HepG2 (cell line): ENCODE results near the gene RNASE13. TPM values are rescaled to one million over a fixed set of nuclear protein-coding genes. Genes with fewer than 3 reads are reported as not detected.
A peak's percentile ranks its signal among the peaks of the same experiment; 100 is the strongest.

Source experiments
- FOXA1 ChIP-seq, 2 experiments: fragments of 450-650 bp in 1 of 2; sonication (generic) in 1 of 2; formaldehyde crosslinking in 1 of 2; IDR thresholded peaks; 2 replicates each; pipeline versions ENCODE4 v1.4.0 to v1.6.1; 2016 to 2020; ENCODE audit warnings: missing genetic modification reagents in 1 of 2
- FOXJ3 ChIP-seq: sonication (generic); formaldehyde crosslinking; IDR thresholded peaks from 2 replicates; pipeline ENCODE4 v1.4.0; 2020; ENCODE audit warnings: missing genetic modification reagents, mild to moderate bottlenecking, borderline replicate concordance
- GZF1 ChIP-seq: sonication (generic); formaldehyde crosslinking; IDR thresholded peaks from 2 replicates; pipeline ENCODE4 v1.5.1; 2020; ENCODE audit warnings: mild to moderate bottlenecking, missing genetic modification reagents
- MEIS2 ChIP-seq: sonication (generic); formaldehyde crosslinking; IDR thresholded peaks from 2 replicates; pipeline ENCODE4 v1.9.0; 2021; ENCODE audit warnings: mild to moderate bottlenecking, missing genetic modification reagents
- NKX3-1 ChIP-seq: sonication (generic); formaldehyde crosslinking; IDR thresholded peaks from 2 replicates; pipeline ENCODE4 v1.5.0; 2020; ENCODE audit warnings: missing genetic modification reagents
- ONECUT2 ChIP-seq: sonication (generic); formaldehyde crosslinking; IDR thresholded peaks from 2 replicates; pipeline ENCODE4 v1.4.0; 2020; ENCODE audit warnings: missing genetic modification reagents
- SOX5 ChIP-seq: IDR thresholded peaks from 2 replicates; pipeline ENCODE4 v1.6.1; 2016; ENCODE audit warnings: borderline replicate concordance
- SSRP1 ChIP-seq: IDR thresholded peaks from 2 replicates; pipeline ENCODE4 v1.6.1; 2016; ENCODE audit warnings: control low read depth
- ZBTB8A ChIP-seq: sonication (generic); formaldehyde crosslinking; IDR thresholded peaks from 2 replicates; pipeline ENCODE4 v1.4.0; 2020; ENCODE audit warnings: mild to moderate bottlenecking, low read depth, missing genetic modification reagents, borderline replicate concordance
- ZFP36L1 ChIP-seq: sonication (generic); formaldehyde crosslinking; IDR thresholded peaks from 2 replicates; pipeline ENCODE4 v1.8.0; 2022; ENCODE audit warnings: mild to moderate bottlenecking, missing genetic modification reagents, moderate library complexity
- ZMYM3 ChIP-seq: sonication (generic); formaldehyde crosslinking; IDR thresholded peaks from 2 replicates; pipeline ENCODE4 v1.5.1; 2020; ENCODE audit warnings: mild to moderate bottlenecking, missing genetic modification reagents
- ZNF205 ChIP-seq: IDR thresholded peaks from 2 replicates; pipeline ENCODE4 v1.6.1; 2018; ENCODE audit warnings: missing biosample characterization, missing genetic modification reagents
- ZNF230 ChIP-seq: sonication (generic); formaldehyde crosslinking; IDR thresholded peaks from 2 replicates; pipeline ENCODE4 v1.4.0; 2020; ENCODE audit warnings: mild to moderate bottlenecking, missing genetic modification reagents
- ZNF605 ChIP-seq: sonication (generic); formaldehyde crosslinking; IDR thresholded peaks from 2 replicates; pipeline ENCODE4 v1.8.0; 2022; ENCODE audit warnings: mild to moderate bottlenecking, missing genetic modification reagents
- ZNF607 ChIP-seq: sonication (generic); formaldehyde crosslinking; IDR thresholded peaks from 2 replicates; pipeline ENCODE4 v1.5.1; 2020; ENCODE audit warnings: missing genetic modification reagents, mild to moderate bottlenecking, borderline replicate concordance
- ZNF782 ChIP-seq: sonication (generic); formaldehyde crosslinking; IDR thresholded peaks from 2 replicates; pipeline ENCODE4 v1.4.0; 2020; ENCODE audit warnings: missing genetic modification reagents, mild to moderate bottlenecking, borderline replicate concordance
- ZNF788 ChIP-seq: sonication (generic); formaldehyde crosslinking; IDR thresholded peaks from 2 replicates; pipeline ENCODE4 v1.5.0; 2020; ENCODE audit warnings: mild to moderate bottlenecking, missing genetic modification reagents, borderline replicate concordance
- ZNF841 ChIP-seq: sonication (generic); formaldehyde crosslinking; IDR thresholded peaks from 2 replicates; pipeline ENCODE4 v1.8.1; 2023; ENCODE audit warnings: missing genetic modification reagents, borderline replicate concordance
- ZNF891 ChIP-seq: sonication (generic); formaldehyde crosslinking; IDR thresholded peaks from 2 replicates; pipeline ENCODE4 v1.5.0; 2020; ENCODE audit warnings: mild to moderate bottlenecking, missing genetic modification reagents
- polyA plus RNA-seq, 8 experiments: library from polyadenylated mRNA; depleted of rRNA in 3 of 8; stranded (reverse) in 7 of 8; unstranded in 1 of 8; fragments of >200 nt; fragmentation: Illumina TruSeq in 4 of 8; extraction: Trizol in 4 of 8; gene quantifications; 2 replicates each; pipeline versions ENCODE4 v1.2.1 to v1.2.3, GENCODE V29; 2011 to 2016; ENCODE audit warnings: low read depth in 4 of 8, missing spikeins in 1 of 8, mixed read lengths in 1 of 8; ENCODE audit not compliant: insufficient read depth in 1 of 8
- total RNA-seq, 5 experiments: library from RNA; depleted of rRNA; stranded (reverse); fragments of >200 nt; fragmentation: Illumina TruSeq; extraction: Trizol; gene quantifications; 2 replicates each; pipeline ENCODE4 v1.2.3, GENCODE V29; 2016; ENCODE audit warnings: low read depth in 1 of 5
- TF ChIP-seq, protein P1 (sequence below): sonication (generic); formaldehyde crosslinking; conservative IDR thresholded peaks from 2 replicates; pipeline ENCODE4 v1.4.0; 2020; ENCODE audit warnings: mild to moderate bottlenecking, missing genetic modification reagents, moderate library complexity
- TF ChIP-seq, protein P2 (sequence below): sonication (generic); formaldehyde crosslinking; IDR thresholded peaks from 2 replicates; pipeline ENCODE4 v1.4.0; 2020; ENCODE audit warnings: missing genetic modification reagents, mild to moderate bottlenecking, borderline replicate concordance
- TF ChIP-seq, protein P3 (sequence below): sonication (generic); formaldehyde crosslinking; IDR thresholded peaks from 2 replicates; pipeline ENCODE4 v1.5.0; 2020; ENCODE audit warnings: mild to moderate bottlenecking, missing genetic modification reagents

Gene RNASE13
- total and polyA plus RNA-seq, 2 of the 13 experiments (the other 11 are each of a cell fraction or from before 2014, with no cell fraction given): 1.0 TPM; not detected in 1

DNA sequence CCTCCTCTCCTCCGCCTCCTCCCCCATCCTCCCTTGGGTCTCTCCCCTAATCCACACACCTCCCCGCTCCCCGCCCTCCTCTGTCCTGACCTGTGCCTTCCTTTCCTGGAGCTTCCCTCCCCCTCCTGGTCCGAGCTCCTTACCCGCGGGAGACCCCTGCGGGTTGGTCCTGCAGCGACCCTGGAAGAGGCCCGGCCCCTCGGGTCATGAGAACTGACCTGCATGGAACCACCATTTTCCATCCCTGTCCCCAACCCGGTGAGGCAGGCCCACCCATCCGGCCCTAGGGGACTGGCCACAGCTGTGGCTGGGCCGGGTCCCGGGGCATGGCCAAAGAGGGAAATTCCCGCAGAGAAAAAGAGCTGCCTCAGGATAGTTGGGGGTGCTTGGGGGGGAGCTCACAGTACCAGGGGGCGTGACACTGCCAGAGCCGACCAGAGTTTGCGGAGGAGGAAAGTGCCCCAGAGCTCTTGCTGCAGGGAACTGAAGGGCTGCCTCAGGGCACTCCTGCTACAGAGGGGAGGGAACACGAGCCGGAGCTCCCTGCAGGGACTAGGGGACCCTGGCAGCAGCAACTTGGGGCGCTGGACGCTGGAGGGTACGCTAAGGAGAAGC, 36.1 kb upstream of the RNASE13 start (continued):
- TF ChIP-seq, protein P1, sequence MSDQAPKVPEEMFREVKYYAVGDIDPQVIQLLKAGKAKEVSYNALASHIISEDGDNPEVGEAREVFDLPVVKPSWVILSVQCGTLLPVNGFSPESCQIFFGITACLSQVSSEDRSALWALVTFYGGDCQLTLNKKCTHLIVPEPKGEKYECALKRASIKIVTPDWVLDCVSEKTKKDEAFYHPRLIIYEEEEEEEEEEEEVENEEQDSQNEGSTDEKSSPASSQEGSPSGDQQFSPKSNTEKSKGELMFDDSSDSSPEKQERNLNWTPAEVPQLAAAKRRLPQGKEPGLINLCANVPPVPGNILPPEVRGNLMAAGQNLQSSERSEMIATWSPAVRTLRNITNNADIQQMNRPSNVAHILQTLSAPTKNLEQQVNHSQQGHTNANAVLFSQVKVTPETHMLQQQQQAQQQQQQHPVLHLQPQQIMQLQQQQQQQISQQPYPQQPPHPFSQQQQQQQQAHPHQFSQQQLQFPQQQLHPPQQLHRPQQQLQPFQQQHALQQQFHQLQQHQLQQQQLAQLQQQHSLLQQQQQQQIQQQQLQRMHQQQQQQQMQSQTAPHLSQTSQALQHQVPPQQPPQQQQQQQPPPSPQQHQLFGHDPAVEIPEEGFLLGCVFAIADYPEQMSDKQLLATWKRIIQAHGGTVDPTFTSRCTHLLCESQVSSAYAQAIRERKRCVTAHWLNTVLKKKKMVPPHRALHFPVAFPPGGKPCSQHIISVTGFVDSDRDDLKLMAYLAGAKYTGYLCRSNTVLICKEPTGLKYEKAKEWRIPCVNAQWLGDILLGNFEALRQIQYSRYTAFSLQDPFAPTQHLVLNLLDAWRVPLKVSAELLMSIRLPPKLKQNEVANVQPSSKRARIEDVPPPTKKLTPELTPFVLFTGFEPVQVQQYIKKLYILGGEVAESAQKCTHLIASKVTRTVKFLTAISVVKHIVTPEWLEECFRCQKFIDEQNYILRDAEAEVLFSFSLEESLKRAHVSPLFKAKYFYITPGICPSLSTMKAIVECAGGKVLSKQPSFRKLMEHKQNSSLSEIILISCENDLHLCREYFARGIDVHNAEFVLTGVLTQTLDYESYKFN: peak; percentile 58
- TF ChIP-seq ZFP36L1 (CRISPR knock-in tag) (no peak), ZNF230 (CRISPR knock-in tag) (peak; percentile 76; the same call in 1 of the 2 replicates), ONECUT2 (CRISPR knock-in tag) (no peak), ZBTB8A (CRISPR knock-in tag) (no peak), GZF1 (CRISPR knock-in tag) (no peak), MEIS2 (no peak), NKX3-1 (CRISPR knock-in tag) (peak; percentile 53; the same call in 1 of the 2 replicates), ZNF788 (CRISPR knock-in tag) (peak; percentile 10; the same call in 1 of the 2 replicates), ZNF607 (CRISPR knock-in tag) (no peak; the same call in 1 of the 2 replicates), ZNF205 (no peak), ZNF605 (CRISPR knock-in tag) (peak; percentile 8; the same call in 1 of the 2 replicates), ZNF841 (CRISPR knock-in tag) (no peak), ZMYM3 (CRISPR knock-in tag) (peak; percentile 15; the same call in 1 of the 2 replicates), SOX5 (CRISPR knock-in tag) (no peak), FOXJ3 (peak; percentile 53; the same call in 1 of the 2 replicates), ZNF782 (0 out of 2 replicates have a peak, but pooled peaks have one; percentile 33), SSRP1 (CRISPR knock-in tag) (no peak), FOXA1 (IDR thresholded peaks at IDR 0.05) (no peak), FOXA1 (CRISPR knock-in tag; IDR thresholded peaks at IDR 0.05) (no peak), ZNF891 (CRISPR knock-in tag) (peak; percentile 92)
- TF ChIP-seq, protein P2, sequence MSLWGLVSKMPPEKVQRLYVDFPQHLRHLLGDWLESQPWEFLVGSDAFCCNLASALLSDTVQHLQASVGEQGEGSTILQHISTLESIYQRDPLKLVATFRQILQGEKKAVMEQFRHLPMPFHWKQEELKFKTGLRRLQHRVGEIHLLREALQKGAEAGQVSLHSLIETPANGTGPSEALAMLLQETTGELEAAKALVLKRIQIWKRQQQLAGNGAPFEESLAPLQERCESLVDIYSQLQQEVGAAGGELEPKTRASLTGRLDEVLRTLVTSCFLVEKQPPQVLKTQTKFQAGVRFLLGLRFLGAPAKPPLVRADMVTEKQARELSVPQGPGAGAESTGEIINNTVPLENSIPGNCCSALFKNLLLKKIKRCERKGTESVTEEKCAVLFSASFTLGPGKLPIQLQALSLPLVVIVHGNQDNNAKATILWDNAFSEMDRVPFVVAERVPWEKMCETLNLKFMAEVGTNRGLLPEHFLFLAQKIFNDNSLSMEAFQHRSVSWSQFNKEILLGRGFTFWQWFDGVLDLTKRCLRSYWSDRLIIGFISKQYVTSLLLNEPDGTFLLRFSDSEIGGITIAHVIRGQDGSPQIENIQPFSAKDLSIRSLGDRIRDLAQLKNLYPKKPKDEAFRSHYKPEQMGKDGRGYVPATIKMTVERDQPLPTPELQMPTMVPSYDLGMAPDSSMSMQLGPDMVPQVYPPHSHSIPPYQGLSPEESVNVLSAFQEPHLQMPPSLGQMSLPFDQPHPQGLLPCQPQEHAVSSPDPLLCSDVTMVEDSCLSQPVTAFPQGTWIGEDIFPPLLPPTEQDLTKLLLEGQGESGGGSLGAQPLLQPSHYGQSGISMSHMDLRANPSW (CRISPR knock-in tag): no peak
- TF ChIP-seq, protein P3, sequence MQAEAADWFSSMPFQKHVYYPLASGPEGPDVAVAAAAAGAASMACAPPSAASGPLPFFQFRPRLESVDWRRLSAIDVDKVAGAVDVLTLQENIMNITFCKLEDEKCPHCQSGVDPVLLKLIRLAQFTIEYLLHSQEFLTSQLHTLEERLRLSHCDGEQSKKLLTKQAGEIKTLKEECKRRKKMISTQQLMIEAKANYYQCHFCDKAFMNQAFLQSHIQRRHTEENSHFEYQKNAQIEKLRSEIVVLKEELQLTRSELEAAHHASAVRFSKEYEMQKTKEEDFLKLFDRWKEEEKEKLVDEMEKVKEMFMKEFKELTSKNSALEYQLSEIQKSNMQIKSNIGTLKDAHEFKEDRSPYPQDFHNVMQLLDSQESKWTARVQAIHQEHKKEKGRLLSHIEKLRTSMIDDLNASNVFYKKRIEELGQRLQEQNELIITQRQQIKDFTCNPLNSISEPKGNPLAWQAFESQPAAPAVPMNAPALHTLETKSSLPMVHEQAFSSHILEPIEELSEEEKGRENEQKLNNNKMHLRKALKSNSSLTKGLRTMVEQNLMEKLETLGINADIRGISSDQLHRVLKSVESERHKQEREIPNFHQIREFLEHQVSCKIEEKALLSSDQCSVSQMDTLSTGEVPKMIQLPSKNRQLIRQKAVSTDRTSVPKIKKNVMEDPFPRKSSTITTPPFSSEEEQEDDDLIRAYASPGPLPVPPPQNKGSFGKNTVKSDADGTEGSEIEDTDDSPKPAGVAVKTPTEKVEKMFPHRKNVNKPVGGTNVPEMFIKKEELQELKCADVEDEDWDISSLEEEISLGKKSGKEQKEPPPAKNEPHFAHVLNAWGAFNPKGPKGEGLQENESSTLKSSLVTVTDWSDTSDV (CRISPR knock-in tag): 0 out of 2 replicates have a peak, but pooled peaks have one; percentile 37
